Mesenchymal stem cell (in vitro differentiated cells and primary cell): ENCODE data around the gene N4BP2L1. TPM values are rescaled to one million over a fixed set of nuclear protein-coding genes. Genes with fewer than 3 reads are reported as not detected.
"Not testable (repeated sequence)": the region's sequence is repeated elsewhere in the genome, so short reads cannot be mapped to it uniquely, and the experiment has no call there.

ENCODE experiments used
- DNase-seq: peaks from one replicate; pipeline ENCODE4 v3.0.0-alpha.2; 2013
- H2AFZ ChIP-seq: one replicate; pipeline ENCODE4 v1.6.1; 2013; ENCODE audit warnings: low read depth, mild to moderate bottlenecking, control low read depth, inconsistent platforms, low read length, moderate library complexity
- H2AK5ac ChIP-seq: 2 replicates; pipeline ENCODE4 v1.6.1; 2013; ENCODE audit warnings: low read length, moderate library complexity, mild to moderate bottlenecking, inconsistent platforms; ENCODE audit not compliant: severe bottlenecking
- H2BK120ac ChIP-seq: one replicate; pipeline ENCODE4 v1.6.1; 2013; ENCODE audit warnings: low read depth, mild to moderate bottlenecking, inconsistent platforms, low read length, moderate library complexity
- H2BK12ac ChIP-seq, 2 experiments: one replicate each; pipeline ENCODE4 v1.6.1; 2013; ENCODE audit warnings: inconsistent platforms in 2 of 2, low read length in 2 of 2, mild to moderate bottlenecking in 2 of 2, moderate library complexity in 2 of 2, control low read depth in 1 of 2
- H2BK15ac ChIP-seq: one replicate; pipeline ENCODE4 v1.6.1; 2013; ENCODE audit warnings: mild to moderate bottlenecking, low read depth, inconsistent platforms; ENCODE audit not compliant: poor library complexity, severe bottlenecking
- H2BK5ac ChIP-seq: 2 replicates; pipeline ENCODE4 v1.6.1; 2013; ENCODE audit warnings: low read depth, mild to moderate bottlenecking, low read length, control low read depth, inconsistent platforms; ENCODE audit not compliant: poor library complexity, severe bottlenecking
- H3K14ac ChIP-seq, 2 experiments: one replicate each; pipeline ENCODE4 v1.6.1; 2013; ENCODE audit warnings: inconsistent platforms in 2 of 2, low read length in 2 of 2, control low read depth in 1 of 2, mild to moderate bottlenecking in 1 of 2, moderate library complexity in 1 of 2
- H3K18ac ChIP-seq, 2 experiments: one replicate each; pipeline ENCODE4 v1.6.1; 2013; ENCODE audit warnings: inconsistent platforms in 2 of 2, low read length in 2 of 2, control low read depth in 1 of 2, low read depth in 1 of 2, mild to moderate bottlenecking in 1 of 2
- H3K23ac ChIP-seq, 2 experiments: one replicate each; pipeline ENCODE4 v1.6.1; 2013; ENCODE audit warnings: inconsistent platforms in 2 of 2, low read length in 2 of 2, mild to moderate bottlenecking in 2 of 2, moderate library complexity in 2 of 2, control low read depth in 1 of 2
- H3K27ac ChIP-seq: 2 replicates; pipeline ENCODE4 v1.5.1; 2013; ENCODE audit warnings: mild to moderate bottlenecking, moderate library complexity, low read length, control low read depth, inconsistent platforms; ENCODE audit not compliant: poor library complexity, severe bottlenecking
- H3K27me3 ChIP-seq, 2 experiments: 2 replicates each; pipeline versions ENCODE4 v1.6.1 to v1.7.0; 2013; ENCODE audit warnings: low read length in 2 of 2, mild to moderate bottlenecking in 2 of 2, moderate library complexity in 2 of 2, control low read depth in 1 of 2, inconsistent platforms in 1 of 2; ENCODE audit not compliant: control insufficient read depth in 1 of 2, insufficient read depth in 1 of 2
- H3K36me3 ChIP-seq, 2 experiments: 2 replicates each; pipeline versions ENCODE4 v1.6.1 to v1.7.0; 2013; ENCODE audit warnings: low read length in 2 of 2, control low read depth in 1 of 2, inconsistent platforms in 1 of 2, low read depth in 1 of 2, mild to moderate bottlenecking in 1 of 2; ENCODE audit not compliant: insufficient read depth in 2 of 2, control insufficient read depth in 1 of 2
- H3K4ac ChIP-seq, 2 experiments: one replicate each; pipeline ENCODE4 v1.6.1; 2013; ENCODE audit warnings: inconsistent platforms in 2 of 2, low read length in 2 of 2, mild to moderate bottlenecking in 2 of 2, moderate library complexity in 2 of 2, control low read depth in 1 of 2, low read depth in 1 of 2
- H3K4me1 ChIP-seq: 2 replicates; pipeline ENCODE4 v1.6.1; 2013; ENCODE audit warnings: low read depth, low read length, control low read depth; ENCODE audit not compliant: control insufficient read depth, insufficient read depth
- H3K4me2 ChIP-seq: 2 replicates; pipeline ENCODE4 v1.6.1; 2013; ENCODE audit warnings: low read length, mild to moderate bottlenecking, inconsistent platforms; ENCODE audit not compliant: poor library complexity, severe bottlenecking
- H3K4me3 ChIP-seq, 2 experiments: 2 replicates each; pipeline versions ENCODE4 v1.5.1 to v1.7.0; 2013; ENCODE audit warnings: low read length in 2 of 2, mild to moderate bottlenecking in 2 of 2, control low read depth in 1 of 2, low read depth in 1 of 2; ENCODE audit not compliant: insufficient read depth in 1 of 2
- H3K79me1 ChIP-seq: replicated peaks from 2 replicates; pipeline ENCODE4 v1.6.1; 2013; ENCODE audit warnings: mild to moderate bottlenecking, control low read depth, low read length, inconsistent platforms; ENCODE audit not compliant: poor library complexity, severe bottlenecking
- H3K9ac ChIP-seq: 2 replicates; pipeline ENCODE4 v1.7.0; 2013; ENCODE audit warnings: mild to moderate bottlenecking, low read length, moderate library complexity
- H3K9me3 ChIP-seq: 2 replicates; pipeline ENCODE4 v1.7.0; 2013; ENCODE audit warnings: mild to moderate bottlenecking, low read length; ENCODE audit not compliant: control insufficient read depth
- H4K8ac ChIP-seq: one replicate; pipeline ENCODE4 v1.6.1; 2013; ENCODE audit warnings: inconsistent platforms, mild to moderate bottlenecking, low read length, moderate library complexity
- H4K91ac ChIP-seq: one replicate; pipeline ENCODE4 v1.6.1; 2013; ENCODE audit warnings: mild to moderate bottlenecking, low read length, inconsistent platforms
- whole genome bisulfite sequencing: methylation state at CpG from one replicate; pipeline ENCODE4 v1.1.7; 2013; ENCODE audit warnings: mixed read lengths; 5-methylcytosine and 5-hydroxymethylcytosine counted together
- small RNA-seq: library from polyadenylated mRNA; stranded (forward); fragments of <200 nt; extraction: miRNeasy Mini kit (QIAGEN cat#:217004); gene quantifications from one replicate; pipeline ENCODE3, GENCODE V24; 2013; ENCODE audit warnings: low read depth

The N4BP2L1 gene

GRCh38 chr13:32354040-32354439 lies 73.9 kb downstream of the N4BP2L1 start:
- H2BK12ac ChIP-seq = no peak overlapping the region
- H2AK5ac ChIP-seq = no peak overlapping the region
- no peak overlapping the region for H2BK5ac ChIP-seq
- no peak overlapping the region for H3K4ac ChIP-seq
- H3K18ac ChIP-seq = no peak overlapping the region
- H3K9me3 ChIP-seq = no peaks in the 10 kb centered on the region
- H3K4me2 ChIP-seq = no peak overlapping the region
- H3K9ac ChIP-seq = no peak overlapping the region
- WGBS = over 99% methylated on average over 1 of the region's 1 CpG
- H4K91ac ChIP-seq = no peak overlapping the region
- H2BK15ac ChIP-seq = no peak overlapping the region
- H3K14ac ChIP-seq = no peak overlapping the region
- H2AFZ ChIP-seq = no peak overlapping the region
- no peak overlapping the region for H4K8ac ChIP-seq
- H3K23ac ChIP-seq = no peak overlapping the region
- H3K27me3 ChIP-seq = no peaks in the 10 kb centered on the region
- H2BK120ac ChIP-seq = no peak overlapping the region
- H3K79me1 ChIP-seq = no peaks in the 10 kb centered on the region
- H3K4me3 ChIP-seq = no peak overlapping the region
- no peak overlapping the region for H3K27ac ChIP-seq
- no peaks in the 10 kb centered on the region for H3K4me1 ChIP-seq
- H3K36me3 ChIP-seq = peaks cover 0 to 23% of the 10 kb centered on the region in 2 experiments
- DNase-seq = no peak

GRCh38 chr13:32350839-32351441 lies 77.0 kb downstream of the N4BP2L1 start:
- H3K4me1 ChIP-seq, H3K14ac ChIP-seq, H2BK120ac ChIP-seq, H3K23ac ChIP-seq, H3K79me1 ChIP-seq, H4K91ac ChIP-seq, DNase-seq, H2AFZ ChIP-seq, H2BK5ac ChIP-seq, H2BK12ac ChIP-seq, H3K18ac ChIP-seq, H3K4ac ChIP-seq, H3K27ac ChIP-seq, H4K8ac ChIP-seq, H3K9ac ChIP-seq, H3K27me3 ChIP-seq, H2AK5ac ChIP-seq, H3K4me2 ChIP-seq, H3K4me3 ChIP-seq, H2BK15ac ChIP-seq, H3K9me3 ChIP-seq: not testable (repeated sequence)
- H3K36me3 ChIP-seq = peaks cover 0 to 24% of the 10 kb centered on the region in 2 experiments
- 97% methylated on average over 15 of the region's 15 CpGs for WGBS

Small RNAs within 50 kb of the gene (small RNA-seq; reads per million reads assigned to genes)
- not detected for gene RF00190
